ENCODE data around the gene DAAM2. TPM values are rescaled to one million over a fixed set of nuclear protein-coding genes. Genes with fewer than 3 reads are reported as not detected.

The DAAM2 gene
- total RNA-seq, 2 donors from 2014 or later: not detected

- Mint-ChIP-seq H3K9me3 (no peaks in the 10 kb centered on the region), H3K27ac (no peak overlapping the region), H3K4me3 (no peak overlapping the region), H3K27me3 (peaks cover 21 to 27% of the 10 kb centered on the region in 2 donors), H3K4me1 (ENCODE audit: low read depth in 2 of 2) (no peaks in the 10 kb centered on the region), H3K36me3 (no peaks in the 10 kb centered on the region)
- no peak for ATAC-seq
- DNase-seq (ENCODE audit: low spot score): no peak
Observed at GRCh38 chr6:39834866-39835265, 42.7 kb downstream of the DAAM2 start.

GRCh38 chr6:39835821-39836295, 43.7 kb downstream of the DAAM2 start:
- no peak overlapping the region for H3K27ac Mint-ChIP-seq
- no peaks in the 10 kb centered on the region for H3K9me3 Mint-ChIP-seq
- H3K27me3 Mint-ChIP-seq: peaks cover 24 to 31% of the 10 kb centered on the region in 2 donors
- ATAC-seq (no peak), DNase-seq (ENCODE audit: low spot score) (no peak)
- no peaks in the 10 kb centered on the region for H3K36me3 Mint-ChIP-seq
- H3K4me3 Mint-ChIP-seq: no peak overlapping the region
- no peaks in the 10 kb centered on the region for H3K4me1 Mint-ChIP-seq (ENCODE audit: low read depth in 2 of 2)

GRCh38 chr6:39836606-39837005, 44.4 kb downstream of the DAAM2 start:
- peaks cover 24 to 31% of the 10 kb centered on the region in 2 donors for H3K27me3 Mint-ChIP-seq
- no peaks in the 10 kb centered on the region for H3K36me3 Mint-ChIP-seq
- no peaks in the 10 kb centered on the region for H3K4me1 Mint-ChIP-seq (ENCODE audit: low read depth in 2 of 2)
- DNase-seq (ENCODE audit: low spot score) (no peak), ATAC-seq (no peak)
- no peak overlapping the region for H3K27ac Mint-ChIP-seq
- no peak overlapping the region for H3K4me3 Mint-ChIP-seq
- no peaks in the 10 kb centered on the region for H3K9me3 Mint-ChIP-seq

- Mint-ChIP-seq H3K27me3 (peaks cover 20 to 27% of the 10 kb centered on the region in 2 donors), H3K4me3 (no peak overlapping the region), H3K9me3 (no peaks in the 10 kb centered on the region), H3K4me1 (ENCODE audit: low read depth in 2 of 2) (no peaks in the 10 kb centered on the region), H3K36me3 (no peaks in the 10 kb centered on the region), H3K27ac (no peak overlapping the region)
- ATAC-seq: no peak
- DNase-seq (ENCODE audit: low spot score): no peak
Observed at GRCh38 chr6:39839445-39839844, 47.3 kb downstream of the DAAM2 start.

GRCh38 chr6:39840781-39841180, 48.6 kb downstream of the DAAM2 start:
- DNase-seq (ENCODE audit: low spot score): no peak
- Mint-ChIP-seq H3K9me3 (no peaks in the 10 kb centered on the region), H3K27me3 (peaks cover 20 to 26% of the 10 kb centered on the region in 2 donors), H3K4me1 (ENCODE audit: low read depth in 2 of 2) (no peaks in the 10 kb centered on the region), H3K4me3 (no peak overlapping the region), H3K36me3 (no peaks in the 10 kb centered on the region), H3K27ac (no peak overlapping the region)
- no peak for ATAC-seq

GRCh38 chr6:39841291-39841690, 49.1 kb downstream of the DAAM2 start:
- Mint-ChIP-seq H3K27me3 (peaks cover 20 to 21% of the 10 kb centered on the region in 2 donors), H3K27ac (no peak overlapping the region), H3K4me1 (ENCODE audit: low read depth in 2 of 2) (no peaks in the 10 kb centered on the region), H3K9me3 (no peaks in the 10 kb centered on the region), H3K4me3 (no peak overlapping the region), H3K36me3 (no peaks in the 10 kb centered on the region)
- no peak for ATAC-seq
- no peak for DNase-seq (ENCODE audit: low spot score)

- Mint-ChIP-seq H3K27me3 (peaks cover 16 to 20% of the 10 kb centered on the region in 2 donors), H3K4me1 (ENCODE audit: low read depth in 2 of 2) (no peaks in the 10 kb centered on the region)
- ATAC-seq: no peak
Observed at GRCh38 chr6:39841923-39842322, 49.7 kb downstream of the DAAM2 start.

GRCh38 chr6:39843305-39844020, 51.3 kb downstream of the DAAM2 start:
- H3K27me3 Mint-ChIP-seq: peaks cover 13 to 16% of the 10 kb centered on the region in 2 donors
- no peaks in the 10 kb centered on the region for H3K9me3 Mint-ChIP-seq
- no peaks in the 10 kb centered on the region for H3K4me1 Mint-ChIP-seq (ENCODE audit: low read depth in 2 of 2)
- H3K36me3 Mint-ChIP-seq: no peaks in the 10 kb centered on the region
- DNase-seq (ENCODE audit: low spot score): no peak
- H3K27ac Mint-ChIP-seq: no peak overlapping the region
- no peak for ATAC-seq
- H3K4me3 Mint-ChIP-seq: no peak overlapping the region

More at GRCh38 chr6:39841923-39842322, 49.7 kb downstream of the DAAM2 start:
- Mint-ChIP-seq H3K27ac (no peak overlapping the region), H3K36me3 (no peaks in the 10 kb centered on the region), H3K4me3 (no peak overlapping the region), H3K9me3 (no peaks in the 10 kb centered on the region)
- no peak for DNase-seq (ENCODE audit: low spot score)

- peaks cover 8 to 9% of the 10 kb centered on the region in 2 donors for H3K27me3 Mint-ChIP-seq
- ATAC-seq: no peak
- H3K4me1 Mint-ChIP-seq (ENCODE audit: low read depth in 2 of 2): no peaks in the 10 kb centered on the region
- no peaks in the 10 kb centered on the region for H3K9me3 Mint-ChIP-seq
- H3K4me3 Mint-ChIP-seq: no peak overlapping the region
- no peak for DNase-seq (ENCODE audit: low spot score)
- H3K36me3 Mint-ChIP-seq: no peaks in the 10 kb centered on the region
- H3K27ac Mint-ChIP-seq: no peak overlapping the region
Observed at GRCh38 chr6:39844866-39845265, 52.7 kb downstream of the DAAM2 start.

GRCh38 chr6:39847221-39847620, 55.0 kb downstream of the DAAM2 start:
- no peak overlapping the region for H3K27ac Mint-ChIP-seq
- DNase-seq (ENCODE audit: low spot score) (no peak), ATAC-seq (no peak)
- H3K4me1 Mint-ChIP-seq (ENCODE audit: low read depth in 2 of 2): no peaks in the 10 kb centered on the region
- H3K27me3 Mint-ChIP-seq: peaks cover 7% of the 10 kb centered on the region in 2 donors
- no peaks in the 10 kb centered on the region for H3K36me3 Mint-ChIP-seq
- H3K9me3 Mint-ChIP-seq: no peaks in the 10 kb centered on the region
- no peak overlapping the region for H3K4me3 Mint-ChIP-seq

GRCh38 chr6:39848171-39848570, 56.0 kb downstream of the DAAM2 start:
- Mint-ChIP-seq H3K4me3 (no peak overlapping the region), H3K4me1 (ENCODE audit: low read depth in 2 of 2) (no peaks in the 10 kb centered on the region), H3K27ac (no peak overlapping the region), H3K27me3 (peaks cover 7% of the 10 kb centered on the region in 2 donors), H3K36me3 (no peaks in the 10 kb centered on the region), H3K9me3 (no peaks in the 10 kb centered on the region)
- ATAC-seq: no peak
- no peak for DNase-seq (ENCODE audit: low spot score)

- peaks cover 8 to 11% of the 10 kb centered on the region in 2 donors for H3K27me3 Mint-ChIP-seq
- H3K9me3 Mint-ChIP-seq: no peaks in the 10 kb centered on the region
- H3K36me3 Mint-ChIP-seq: no peaks in the 10 kb centered on the region
- DNase-seq (ENCODE audit: low spot score): no peak
- no peak overlapping the region for H3K4me3 Mint-ChIP-seq
- H3K4me1 Mint-ChIP-seq (ENCODE audit: low read depth in 2 of 2): no peaks in the 10 kb centered on the region
- H3K27ac Mint-ChIP-seq: no peak overlapping the region
- ATAC-seq: no peak
Observed at GRCh38 chr6:39849228-39849627, 57.1 kb downstream of the DAAM2 start.

GRCh38 chr6:39849764-39850163, 57.6 kb downstream of the DAAM2 start:
- Mint-ChIP-seq H3K27me3 (peaks cover 12 to 16% of the 10 kb centered on the region in 2 donors), H3K9me3 (no peaks in the 10 kb centered on the region), H3K36me3 (no peaks in the 10 kb centered on the region), H3K4me3 (no peak overlapping the region), H3K4me1 (ENCODE audit: low read depth in 2 of 2) (no peaks in the 10 kb centered on the region), H3K27ac (no peak overlapping the region)
- ATAC-seq: peak in 1 of 2 donors; percentile 17
- DNase-seq (ENCODE audit: low spot score): no peak

GRCh38 chr6:39850736-39851297, 58.6 kb downstream of the DAAM2 start:
- no peak overlapping the region for H3K27ac Mint-ChIP-seq
- no peak for DNase-seq (ENCODE audit: low spot score)
- no peaks in the 10 kb centered on the region for H3K36me3 Mint-ChIP-seq
- no peaks in the 10 kb centered on the region for H3K9me3 Mint-ChIP-seq
- H3K27me3 Mint-ChIP-seq: peaks cover 12 to 16% of the 10 kb centered on the region in 2 donors
- H3K4me1 Mint-ChIP-seq (ENCODE audit: low read depth in 2 of 2): no peaks in the 10 kb centered on the region
- no peak overlapping the region for H3K4me3 Mint-ChIP-seq
- no peak for ATAC-seq

Measured in natural killer cell treated with Interleukin-12 subunit alpha and Interleukin-12 subunit beta and Interleukin-15 and Interleukin-18, amount 100 ng/mL, for 72 hours (primary cell).